Gastroesophageal sphincter (tissue), 3 donors: ENCODE measurements around the gene CARMIL3.

Experiments used
- POLR2A ChIP-seq, 2 donors: fragments of 450-650 bp; IDR thresholded peaks; one replicate each; pipeline ENCODE4 v1.6.1; 2017; ENCODE audit warnings: antibody characterized with exemption in 2 of 2, mild to moderate bottlenecking in 2 of 2, moderate library complexity in 1 of 2
- TF ChIP-seq, protein P1 (sequence below), 4 experiments: fragments of 200-600 bp in 2 of 4; fragments of 450-650 bp in 2 of 4; sonication (generic) in 1 of 4; IDR thresholded peaks; one replicate each; pipeline ENCODE4 v1.5.1; 2017 to 2019; ENCODE audit warnings: antibody characterized with exemption in 4 of 4, mild to moderate bottlenecking in 2 of 4, moderate library complexity in 2 of 4

DNA sequence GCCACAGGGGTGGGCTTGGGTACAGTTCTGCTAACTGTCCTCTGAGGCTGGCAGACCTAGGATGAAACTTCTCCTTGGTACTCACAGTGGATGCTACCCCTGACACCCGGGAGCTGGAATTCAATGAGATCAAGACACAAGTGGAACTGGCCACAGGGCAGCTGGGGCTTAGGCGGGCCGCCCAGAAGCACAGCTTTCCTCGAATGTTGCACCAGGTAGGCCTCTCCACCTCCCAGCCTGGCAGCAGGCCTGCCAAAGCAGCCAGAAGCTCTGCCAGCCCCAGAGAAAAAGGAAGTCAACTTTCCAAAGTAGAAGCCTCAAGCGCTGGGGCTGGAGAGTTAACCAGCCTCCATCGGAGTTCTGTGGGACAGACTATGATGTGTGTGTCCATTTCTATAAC is 65.4 kb downstream of the CARMIL3 start:
- no peak for TF ChIP-seq POLR2A (IDR thresholded peaks at IDR 0.05)
- TF ChIP-seq, protein P1, sequence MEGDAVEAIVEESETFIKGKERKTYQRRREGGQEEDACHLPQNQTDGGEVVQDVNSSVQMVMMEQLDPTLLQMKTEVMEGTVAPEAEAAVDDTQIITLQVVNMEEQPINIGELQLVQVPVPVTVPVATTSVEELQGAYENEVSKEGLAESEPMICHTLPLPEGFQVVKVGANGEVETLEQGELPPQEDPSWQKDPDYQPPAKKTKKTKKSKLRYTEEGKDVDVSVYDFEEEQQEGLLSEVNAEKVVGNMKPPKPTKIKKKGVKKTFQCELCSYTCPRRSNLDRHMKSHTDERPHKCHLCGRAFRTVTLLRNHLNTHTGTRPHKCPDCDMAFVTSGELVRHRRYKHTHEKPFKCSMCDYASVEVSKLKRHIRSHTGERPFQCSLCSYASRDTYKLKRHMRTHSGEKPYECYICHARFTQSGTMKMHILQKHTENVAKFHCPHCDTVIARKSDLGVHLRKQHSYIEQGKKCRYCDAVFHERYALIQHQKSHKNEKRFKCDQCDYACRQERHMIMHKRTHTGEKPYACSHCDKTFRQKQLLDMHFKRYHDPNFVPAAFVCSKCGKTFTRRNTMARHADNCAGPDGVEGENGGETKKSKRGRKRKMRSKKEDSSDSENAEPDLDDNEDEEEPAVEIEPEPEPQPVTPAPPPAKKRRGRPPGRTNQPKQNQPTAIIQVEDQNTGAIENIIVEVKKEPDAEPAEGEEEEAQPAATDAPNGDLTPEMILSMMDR (IDR thresholded peaks at IDR 0.05) = no peak
